ENCODE results near the gene ZBTB20.

The ZBTB20 gene

DNA sequence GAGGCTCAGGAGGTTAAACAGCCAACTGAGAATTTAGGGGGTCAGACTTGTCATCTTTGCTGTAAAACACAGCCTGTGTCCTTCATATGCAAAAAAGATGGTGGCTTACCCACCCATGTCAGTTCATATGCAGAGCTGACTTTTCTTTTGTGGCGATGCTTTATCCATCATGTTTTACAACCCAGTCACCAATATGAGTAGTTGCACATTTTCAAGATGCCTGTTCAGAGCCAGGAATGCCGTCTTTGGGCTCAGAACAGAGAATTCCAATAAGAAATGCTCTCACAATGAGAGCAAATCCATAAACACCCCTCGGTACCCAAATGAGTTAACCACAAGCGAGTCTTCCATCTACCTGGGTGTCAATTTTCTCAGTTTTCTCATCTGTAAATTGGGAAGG, 769.7 kb downstream of the ZBTB20 start:
- Histone ChIP-seq H3K79me2 (ENCODE audit: insufficient read depth, low read length) (no peaks in the 10 kb centered on the region), H4K20me1 (ENCODE audit: low read depth, low read length) (no peaks in the 10 kb centered on the region), H3K9me2 (replicated peaks; ENCODE audit: insufficient read depth, low read length) (no peaks in the 10 kb centered on the region), H3K4me2 (ENCODE audit: low read depth, low read length, poor library complexity, severe bottlenecking) (no peak overlapping the region), H3F3A (ENCODE audit: insufficient read depth) (no peaks in the 10 kb centered on the region), H3K27me3 (ENCODE audit: low read length) (no peaks in the 10 kb centered on the region), H3K4me3 (ENCODE audit: insufficient read depth, low read length, poor library complexity, severe bottlenecking) (no peak overlapping the region), H3K27ac (ENCODE audit: low read depth, low read length) (no peak overlapping the region), H3K36me3 (ENCODE audit: low read length) (no peaks in the 10 kb centered on the region), H3K9ac (ENCODE audit: low read length) (no peak overlapping the region), H2AFZ (ENCODE audit: low read depth, low read length, severe bottlenecking) (no peak overlapping the region), H3K9me3 (ENCODE audit: insufficient read depth, low read length) (no peaks in the 10 kb centered on the region)
- no peak for TF ChIP-seq EZH2phosphoT487 (conservative IDR thresholded peaks at IDR 0.05; ENCODE audit: low read length)
- TF ChIP-seq, protein P1, sequence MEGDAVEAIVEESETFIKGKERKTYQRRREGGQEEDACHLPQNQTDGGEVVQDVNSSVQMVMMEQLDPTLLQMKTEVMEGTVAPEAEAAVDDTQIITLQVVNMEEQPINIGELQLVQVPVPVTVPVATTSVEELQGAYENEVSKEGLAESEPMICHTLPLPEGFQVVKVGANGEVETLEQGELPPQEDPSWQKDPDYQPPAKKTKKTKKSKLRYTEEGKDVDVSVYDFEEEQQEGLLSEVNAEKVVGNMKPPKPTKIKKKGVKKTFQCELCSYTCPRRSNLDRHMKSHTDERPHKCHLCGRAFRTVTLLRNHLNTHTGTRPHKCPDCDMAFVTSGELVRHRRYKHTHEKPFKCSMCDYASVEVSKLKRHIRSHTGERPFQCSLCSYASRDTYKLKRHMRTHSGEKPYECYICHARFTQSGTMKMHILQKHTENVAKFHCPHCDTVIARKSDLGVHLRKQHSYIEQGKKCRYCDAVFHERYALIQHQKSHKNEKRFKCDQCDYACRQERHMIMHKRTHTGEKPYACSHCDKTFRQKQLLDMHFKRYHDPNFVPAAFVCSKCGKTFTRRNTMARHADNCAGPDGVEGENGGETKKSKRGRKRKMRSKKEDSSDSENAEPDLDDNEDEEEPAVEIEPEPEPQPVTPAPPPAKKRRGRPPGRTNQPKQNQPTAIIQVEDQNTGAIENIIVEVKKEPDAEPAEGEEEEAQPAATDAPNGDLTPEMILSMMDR (IDR thresholded peaks at IDR 0.05; ENCODE audit: insufficient read depth, low read length, poor library complexity, severe bottlenecking) = no peak

DNA sequence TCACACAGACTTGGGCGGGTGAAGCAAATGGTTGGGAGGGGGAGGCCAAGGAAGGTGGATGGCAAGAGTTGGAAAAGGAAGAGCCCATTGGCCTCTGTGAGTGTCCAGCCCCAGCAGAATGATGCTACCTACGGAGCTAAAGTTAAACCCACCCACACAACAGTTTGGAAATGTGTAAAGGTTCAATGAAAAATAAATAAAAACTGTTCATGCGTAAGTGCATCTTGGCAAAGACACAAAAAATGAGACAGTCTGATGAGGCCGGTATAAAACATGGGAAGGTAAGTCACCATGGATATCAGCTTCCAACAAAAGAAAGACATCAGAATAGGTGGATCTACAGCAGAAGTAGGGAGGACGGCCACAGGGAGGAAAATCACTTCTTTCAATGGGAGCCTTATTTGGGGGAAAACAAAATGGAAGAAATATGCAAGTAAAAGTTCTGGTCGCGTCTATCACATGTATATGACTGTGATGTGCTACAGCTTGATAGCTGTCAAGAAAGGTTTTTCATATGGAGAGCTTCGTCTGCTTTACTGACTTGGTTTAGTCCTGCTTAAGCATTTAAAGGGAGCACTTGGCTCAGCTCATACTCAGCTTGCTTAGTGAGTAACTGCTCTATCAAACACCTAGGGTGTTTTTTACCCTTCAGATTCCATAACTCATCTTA, 770.4 kb downstream of the ZBTB20 start:
- Histone ChIP-seq H3K79me2 (ENCODE audit: insufficient read depth, low read length) (no peaks in the 10 kb centered on the region), H3K9me2 (replicated peaks; ENCODE audit: insufficient read depth, low read length) (no peaks in the 10 kb centered on the region), H3K4me3 (ENCODE audit: insufficient read depth, low read length, poor library complexity, severe bottlenecking) (no peak overlapping the region), H3K4me2 (ENCODE audit: low read depth, low read length, poor library complexity, severe bottlenecking) (no peak overlapping the region), H3K27me3 (ENCODE audit: low read length) (no peaks in the 10 kb centered on the region), H4K20me1 (ENCODE audit: low read depth, low read length) (no peaks in the 10 kb centered on the region), H3K9me3 (ENCODE audit: insufficient read depth, low read length) (no peaks in the 10 kb centered on the region), H3K27ac (ENCODE audit: low read depth, low read length) (no peak overlapping the region), H3K9ac (ENCODE audit: low read length) (no peak overlapping the region), H3K36me3 (ENCODE audit: low read length) (no peaks in the 10 kb centered on the region), H2AFZ (ENCODE audit: low read depth, low read length, severe bottlenecking) (no peak overlapping the region), H3F3A (ENCODE audit: insufficient read depth) (no peaks in the 10 kb centered on the region)
- TF ChIP-seq EZH2phosphoT487 (conservative IDR thresholded peaks at IDR 0.05; ENCODE audit: low read length) = no peak
- TF ChIP-seq, protein P1 (IDR thresholded peaks at IDR 0.05; ENCODE audit: insufficient read depth, low read length, poor library complexity, severe bottlenecking) = no peak

DNA sequence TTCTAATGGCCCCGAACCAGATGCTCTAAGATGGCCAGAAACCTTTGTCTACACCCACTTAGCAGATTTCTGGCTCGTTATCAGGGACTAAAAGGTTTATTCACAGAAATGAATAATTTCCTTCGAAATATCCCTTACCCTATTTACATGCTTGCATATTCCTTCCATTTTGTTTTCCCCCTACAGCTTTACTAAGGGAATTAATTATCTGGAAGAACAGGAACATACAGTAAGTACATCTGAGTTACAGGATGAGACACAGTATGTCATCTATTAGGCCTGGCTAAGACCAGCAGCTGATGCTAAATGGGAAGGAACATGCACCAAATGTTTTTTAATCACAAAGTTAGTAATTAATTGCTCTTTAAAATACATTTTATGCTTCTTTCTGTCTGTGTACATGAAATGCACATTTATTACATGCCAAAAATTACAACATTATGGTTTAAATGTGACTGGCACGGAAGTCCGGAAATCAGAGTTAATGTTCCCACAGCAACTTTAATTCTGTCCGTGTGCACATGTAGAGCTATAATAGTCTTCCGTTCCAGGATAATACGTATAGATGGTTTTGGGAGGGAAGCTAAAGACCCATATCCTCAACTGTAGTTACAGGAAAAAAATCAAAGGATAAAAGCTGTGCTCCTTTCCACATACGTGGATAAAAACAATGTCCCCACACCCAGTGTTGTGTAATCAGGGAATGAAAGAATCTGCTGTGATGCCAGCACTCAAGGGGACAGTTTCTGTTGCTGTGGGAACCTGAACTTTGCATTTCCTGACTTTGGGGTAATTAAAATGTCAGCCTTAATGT, 771.3 kb downstream of the ZBTB20 start:
- Histone ChIP-seq H3F3A (ENCODE audit: insufficient read depth) (no peaks in the 10 kb centered on the region), H4K20me1 (ENCODE audit: low read depth, low read length) (no peaks in the 10 kb centered on the region), H3K9me3 (ENCODE audit: insufficient read depth, low read length) (no peaks in the 10 kb centered on the region), H3K4me3 (ENCODE audit: insufficient read depth, low read length, poor library complexity, severe bottlenecking) (no peak overlapping the region), H3K9ac (ENCODE audit: low read length) (no peak overlapping the region), H3K9me2 (replicated peaks; ENCODE audit: insufficient read depth, low read length) (no peaks in the 10 kb centered on the region), H3K27me3 (ENCODE audit: low read length) (no peaks in the 10 kb centered on the region), H3K79me2 (ENCODE audit: insufficient read depth, low read length) (no peaks in the 10 kb centered on the region), H2AFZ (ENCODE audit: low read depth, low read length, severe bottlenecking) (no peak overlapping the region), H3K27ac (ENCODE audit: low read depth, low read length) (no peak overlapping the region), H3K36me3 (ENCODE audit: low read length) (no peaks in the 10 kb centered on the region), H3K4me2 (ENCODE audit: low read depth, low read length, poor library complexity, severe bottlenecking) (no peak overlapping the region)
- no peak for TF ChIP-seq EZH2phosphoT487 (conservative IDR thresholded peaks at IDR 0.05; ENCODE audit: low read length)
- TF ChIP-seq, protein P1 (IDR thresholded peaks at IDR 0.05; ENCODE audit: insufficient read depth, low read length, poor library complexity, severe bottlenecking) = no peak

Data from SU-DHL-6 (cell line).